GM12891 (cell line): Measurements from ENCODE around the gene CMTM2.

Source experiments
- PAX5 ChIP-seq: IDR thresholded peaks from 2 replicates; pipeline ENCODE4 v1.6.1; 2011; ENCODE audit warnings: low read length, moderate library complexity, mild to moderate bottlenecking; ENCODE audit not compliant: insufficient read depth, severe bottlenecking
- POLR2A ChIP-seq: IDR thresholded peaks from 2 replicates; pipeline ENCODE4 v1.6.1; 2011; ENCODE audit warnings: low read depth, low read length, control low read depth

- TF ChIP-seq POLR2A, result no peak
- TF ChIP-seq PAX5, result no peak
Observed at GRCh38 chr16:66561381-66562080, 17.7 kb upstream of the CMTM2 start.
